Loucy (cell line): ENCODE measurements around the gene ERAL1.

Experiments used
- EZH2phosphoT487 ChIP-seq: fragments of 200-600 bp; IDR thresholded peaks from 2 replicates; pipeline ENCODE4 v1.6.1; 2018; ENCODE audit warnings: antibody characterized with exemption, mild to moderate bottlenecking, moderate library complexity, borderline replicate concordance
- TF ChIP-seq, protein P1 (sequence below): fragments of 200-600 bp; sonication (generic); conservative IDR thresholded peaks from 2 replicates; pipeline ENCODE4 v1.5.1; 2014; ENCODE audit warnings: mild to moderate bottlenecking, antibody characterized with exemption, low read length

DNA sequence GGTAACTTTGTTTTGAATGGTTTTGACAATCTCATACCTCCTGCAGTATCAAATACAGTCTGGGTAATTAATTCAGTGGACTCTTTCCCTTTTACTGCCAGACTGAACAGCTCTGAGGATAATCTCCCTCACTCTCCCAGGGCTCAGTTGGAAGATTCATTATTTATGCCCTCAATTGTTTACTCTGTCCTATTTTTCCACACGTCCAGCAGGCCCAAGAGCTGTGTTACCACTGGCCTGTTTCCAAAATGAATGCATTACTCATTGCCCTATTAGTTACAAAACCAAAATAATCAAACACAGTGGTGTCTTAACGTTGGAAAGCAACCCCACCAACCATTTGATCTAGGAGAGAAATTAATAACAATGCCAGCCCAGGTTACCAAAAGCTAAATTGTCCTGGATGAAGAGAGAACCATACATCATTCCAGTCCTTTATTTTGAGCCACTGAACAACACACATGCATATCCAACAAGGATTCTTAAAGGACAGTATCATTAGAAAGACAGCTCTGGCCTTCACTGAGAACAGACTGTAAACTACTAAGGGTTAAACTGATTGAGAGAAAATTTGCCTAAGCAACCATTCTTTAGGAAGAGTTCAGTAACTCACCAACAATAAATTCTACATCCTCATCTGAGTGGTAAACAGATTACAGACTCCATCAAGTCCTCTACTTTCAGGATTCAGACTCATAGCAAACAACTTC lies 46.7 kb upstream of the ERAL1 start:
- TF ChIP-seq, protein P1, sequence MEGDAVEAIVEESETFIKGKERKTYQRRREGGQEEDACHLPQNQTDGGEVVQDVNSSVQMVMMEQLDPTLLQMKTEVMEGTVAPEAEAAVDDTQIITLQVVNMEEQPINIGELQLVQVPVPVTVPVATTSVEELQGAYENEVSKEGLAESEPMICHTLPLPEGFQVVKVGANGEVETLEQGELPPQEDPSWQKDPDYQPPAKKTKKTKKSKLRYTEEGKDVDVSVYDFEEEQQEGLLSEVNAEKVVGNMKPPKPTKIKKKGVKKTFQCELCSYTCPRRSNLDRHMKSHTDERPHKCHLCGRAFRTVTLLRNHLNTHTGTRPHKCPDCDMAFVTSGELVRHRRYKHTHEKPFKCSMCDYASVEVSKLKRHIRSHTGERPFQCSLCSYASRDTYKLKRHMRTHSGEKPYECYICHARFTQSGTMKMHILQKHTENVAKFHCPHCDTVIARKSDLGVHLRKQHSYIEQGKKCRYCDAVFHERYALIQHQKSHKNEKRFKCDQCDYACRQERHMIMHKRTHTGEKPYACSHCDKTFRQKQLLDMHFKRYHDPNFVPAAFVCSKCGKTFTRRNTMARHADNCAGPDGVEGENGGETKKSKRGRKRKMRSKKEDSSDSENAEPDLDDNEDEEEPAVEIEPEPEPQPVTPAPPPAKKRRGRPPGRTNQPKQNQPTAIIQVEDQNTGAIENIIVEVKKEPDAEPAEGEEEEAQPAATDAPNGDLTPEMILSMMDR: no peak
- TF ChIP-seq EZH2phosphoT487: no peak
